ENCODE measurements around the gene PIK3CB. TPM values are rescaled to one million over a fixed set of nuclear protein-coding genes. Genes with fewer than 3 reads are reported as not detected.

Gene PIK3CB
- total RNA-seq, 1 experiment from 2014 or later, result 35.6 TPM

- Mint-ChIP-seq H3K9me3 (peaks cover 80 to 85% of the 10 kb centered on the region in 2 experiments), H3K27me3 (ENCODE audit: low read depth) (peaks cover 33% of the 10 kb centered on the region), H3K4me3 (no peak overlapping the region), H3K27ac (no peak overlapping the region), H3K4me1 (no peaks in the 10 kb centered on the region), H3K36me3 (ENCODE audit: insufficient read depth in 1 of 3, low read depth in 3 of 3) (peaks cover 54 to 84% (median 83%) of the 10 kb centered on the region in 3 experiments)
- H4K5ac ChIP-seq (ENCODE audit: insufficient read length, low read depth, low read length), result no peak overlapping the region
- H3K14ac ChIP-seq (ENCODE audit: insufficient read depth, low read length), result no peak overlapping the region
- H3K56ac ChIP-seq (ENCODE audit: insufficient read length, low read depth, low read length), result no peak overlapping the region
- no peak overlapping the region for H2BK20ac ChIP-seq (ENCODE audit: low read depth, low read length, poor library complexity, severe bottlenecking)
- no peak for DNase-seq
- H2AFZ ChIP-seq (ENCODE audit: low read length), result no peak overlapping the region
- H3T11ph ChIP-seq (ENCODE audit: low read length), result no peak overlapping the region
- no peaks in the 10 kb centered on the region for H3K27me3 ChIP-seq (ENCODE audit: insufficient read depth, low read length)
- H4K8ac ChIP-seq (replicated peaks; ENCODE audit: insufficient read length, low read depth, low read length), result no peak overlapping the region
- no peaks in the 10 kb centered on the region for H3K79me2 ChIP-seq (ENCODE audit: insufficient read depth, low read length)
- H3K4ac ChIP-seq (ENCODE audit: low read depth, low read length), result no peak overlapping the region
- H3K4me2 ChIP-seq (ENCODE audit: insufficient read depth, insufficient read length, low read length), result no peak overlapping the region
- peaks cover 25% of the 10 kb centered on the region for H3K9me3 ChIP-seq (ENCODE audit: control insufficient read depth, low read depth, low read length)
- no peak overlapping the region for H4K91ac ChIP-seq (ENCODE audit: insufficient read length, low read depth, low read length)
- no peaks in the 10 kb centered on the region for H3K4me1 ChIP-seq (ENCODE audit: insufficient read depth, low read length)
- no peak overlapping the region for H3K27ac ChIP-seq (ENCODE audit: insufficient read length, low read depth, low read length)
- no peak overlapping the region for H2BK5ac ChIP-seq (ENCODE audit: insufficient read length, low read length)
- H4K20me1 ChIP-seq (ENCODE audit: control insufficient read depth, insufficient read depth, insufficient read length), result no peaks in the 10 kb centered on the region
- no peak overlapping the region for H3K23ac ChIP-seq (ENCODE audit: insufficient read length, low read depth, low read length)
- no peak overlapping the region for H2AK5ac ChIP-seq (ENCODE audit: insufficient read length, low read length)
- H2BK120ac ChIP-seq (ENCODE audit: low read depth, low read length, poor library complexity, severe bottlenecking), result no peak overlapping the region
- no peak overlapping the region for H2BK15ac ChIP-seq (ENCODE audit: low read depth, low read length)
- no peak overlapping the region for H3K9ac ChIP-seq (ENCODE audit: extremely low read depth, insufficient read length, low read length)
- no peak for TF ChIP-seq CTCF (conservative IDR thresholded peaks at IDR 0.05)
- H3K79me1 ChIP-seq (ENCODE audit: insufficient read depth, low read depth, low read length, poor library complexity, severe bottlenecking), result no peaks in the 10 kb centered on the region
- no peak overlapping the region for H3K18ac ChIP-seq (ENCODE audit: insufficient read length, low read depth, low read length)
- no peaks in the 10 kb centered on the region for H3K23me2 ChIP-seq (ENCODE audit: insufficient read length, low read depth, low read length, poor library complexity, severe bottlenecking)
- H2BK12ac ChIP-seq (ENCODE audit: insufficient read length, low read depth, low read length), result no peak overlapping the region
Measured at GRCh38 chr3:138646008-138646407, 188.7 kb downstream of the PIK3CB start.
